HG03097 (cell line): ENCODE data around the gene RNF215.
"Not testable (repeated sequence)": the region's sequence is repeated elsewhere in the genome, so short reads cannot be mapped to it uniquely, and the experiment has no call there.

ENCODE experiments used
- ATAC-seq: cut with Tn5 transposase; IDR thresholded peaks from one replicate; pipeline ENCODE4 v1.9.1; 2021; ENCODE audit not compliant: unreplicated experiment, low FRiP score

Gene RNF215

GRCh38 chr22:30421695-30422480 lies 34.7 kb upstream of the RNF215 start:
- ATAC-seq = no peak

DNA sequence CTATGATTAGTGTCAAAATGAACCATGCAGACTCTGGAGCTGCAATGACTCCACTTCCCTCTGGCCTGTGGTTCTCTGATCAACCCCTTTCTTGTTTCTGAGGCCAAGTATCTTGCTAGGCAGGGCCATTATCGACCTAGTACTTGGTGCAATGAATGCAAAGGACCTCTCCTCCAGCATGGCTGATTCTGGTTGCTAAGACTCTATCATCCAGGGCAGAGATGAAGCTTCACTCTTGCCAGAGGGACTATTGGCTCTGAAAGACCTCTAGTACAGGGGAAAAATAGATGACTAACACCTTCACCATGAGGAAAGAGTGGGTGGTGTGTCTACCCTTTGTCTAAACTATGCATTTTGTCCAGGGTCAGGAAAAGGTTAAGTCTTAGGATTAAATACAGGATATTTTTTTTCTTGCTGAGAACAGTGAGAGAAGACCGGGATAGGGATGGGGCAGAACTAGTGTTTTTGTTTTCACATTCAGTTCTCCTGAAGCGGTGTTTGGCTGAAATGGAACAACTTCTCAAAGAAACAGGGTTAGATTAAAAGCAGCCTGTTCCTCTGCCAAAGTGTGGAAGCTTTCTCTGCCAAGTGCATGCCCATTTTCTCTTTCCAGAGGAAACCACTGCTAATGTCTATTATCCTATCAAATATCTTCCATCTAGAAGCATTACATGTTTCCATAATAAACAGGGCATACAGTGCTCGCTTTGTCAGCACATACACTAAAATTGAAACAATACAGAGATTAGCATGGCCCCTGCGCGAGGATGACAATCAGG lies 33.3 kb upstream of the RNF215 start:
- no peak for ATAC-seq

GRCh38 chr22:30416837-30417236 lies 29.6 kb upstream of the RNF215 start:
- no peak for ATAC-seq

DNA sequence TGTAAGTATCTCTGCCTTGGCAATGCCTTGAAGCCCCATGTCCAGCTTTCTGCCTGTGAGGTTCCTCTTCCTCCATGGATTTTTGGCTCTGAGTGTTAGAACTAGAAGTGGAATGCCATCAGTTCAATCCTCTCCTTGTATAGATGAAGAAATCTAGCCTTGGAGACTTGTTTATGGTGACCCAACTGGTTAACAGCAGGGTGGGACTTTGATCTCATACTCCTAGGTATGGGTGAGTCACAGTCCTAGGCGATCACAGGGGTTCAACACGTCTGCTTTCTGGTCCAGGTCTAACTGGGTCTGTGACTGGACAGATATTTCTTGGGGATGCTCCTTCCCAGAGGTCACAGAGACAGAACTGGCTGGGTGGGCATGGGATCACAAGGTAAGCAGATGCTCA lies 29.2 kb upstream of the RNF215 start:
- ATAC-seq = no peak

DNA sequence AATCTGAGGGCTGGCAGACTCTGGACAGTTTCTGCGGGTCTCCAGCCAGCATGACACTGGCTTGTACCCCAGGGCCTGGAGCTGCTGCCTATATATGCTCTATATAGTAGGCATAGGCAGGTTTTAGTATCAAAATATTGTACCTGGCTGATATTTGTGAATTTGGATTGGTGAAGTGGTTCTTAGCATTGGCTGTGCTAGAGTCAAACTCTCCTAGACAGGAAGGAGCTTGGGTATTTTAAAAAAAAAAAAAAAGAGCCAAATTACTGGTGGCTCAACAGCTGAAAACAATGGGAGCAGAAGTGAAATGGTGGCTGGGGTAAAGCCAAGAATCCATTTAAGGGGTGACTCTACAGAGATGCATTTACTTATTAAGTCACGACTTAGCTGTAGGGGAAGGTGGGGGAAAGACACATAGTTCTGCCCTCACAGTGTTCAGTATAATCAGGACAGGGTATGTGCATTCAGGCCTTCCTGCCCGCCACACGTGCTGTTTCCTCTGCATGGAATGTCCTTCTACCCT lies 27.4 kb upstream of the RNF215 start:
- no peak for ATAC-seq

DNA sequence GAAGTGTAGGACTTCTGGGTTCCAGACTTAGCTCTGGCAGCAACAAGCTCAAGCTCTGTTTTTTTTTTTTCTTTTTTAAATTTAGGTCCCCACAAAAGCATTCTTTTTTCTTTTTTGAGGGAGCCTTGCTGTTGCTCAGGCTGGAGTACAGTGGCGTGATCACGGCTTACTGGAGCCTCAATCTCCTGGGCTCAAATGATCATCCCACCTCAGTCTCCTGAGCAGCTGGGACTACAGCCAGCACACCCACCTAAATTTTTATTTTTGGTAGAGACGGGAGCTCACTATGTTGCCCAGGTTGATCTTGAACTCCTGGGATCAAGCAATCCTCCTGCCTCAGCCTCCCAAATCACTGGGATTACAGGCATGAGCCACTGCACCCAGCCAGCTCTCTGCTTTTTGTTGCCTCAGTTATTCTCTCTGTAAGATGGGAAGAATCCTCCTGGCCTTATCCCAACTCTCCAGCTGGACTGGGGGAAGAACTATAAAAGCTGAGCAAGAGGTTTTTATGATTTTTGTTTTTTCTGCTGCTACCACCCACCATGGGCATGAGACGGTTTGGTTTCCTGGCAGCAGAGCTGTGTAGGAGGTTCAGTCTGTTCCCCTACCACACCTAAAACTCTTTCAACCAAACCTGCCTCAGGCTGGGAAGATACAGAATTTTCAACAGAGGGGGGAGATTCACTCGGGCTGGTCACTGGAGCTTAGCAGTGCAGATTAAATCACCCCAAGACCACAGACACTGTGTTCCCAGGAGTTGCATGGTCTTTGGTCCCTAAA lies 26.7 kb upstream of the RNF215 start:
- no peak for ATAC-seq

DNA sequence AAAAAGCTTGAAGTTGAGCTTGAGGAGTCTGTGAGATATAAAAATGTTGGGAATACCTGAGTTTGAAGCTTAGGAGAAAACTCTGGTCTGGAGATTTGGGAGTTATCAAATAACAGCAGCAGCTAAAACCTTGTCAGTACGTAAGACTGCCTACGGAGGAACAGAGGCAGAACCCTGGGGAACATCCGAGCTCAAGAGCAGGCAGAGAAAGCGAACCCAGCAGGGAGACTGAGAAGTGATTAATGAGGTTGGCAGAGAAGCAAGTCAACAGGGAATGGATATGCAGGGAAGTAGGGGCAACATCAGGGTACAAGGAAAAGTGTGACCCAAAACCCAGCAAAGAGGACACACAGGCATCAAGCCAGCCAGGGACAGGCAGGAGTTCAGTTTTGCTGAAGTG lies 25.8 kb upstream of the RNF215 start:
- no peak for ATAC-seq

- no peak for ATAC-seq
Observed at GRCh38 chr22:30411780-30412179, 24.6 kb upstream of the RNF215 start.

- no peak for ATAC-seq
Observed at GRCh38 chr22:30408388-30409102, 21.3 kb upstream of the RNF215 start.

GRCh38 chr22:30406400-30406799 lies 19.2 kb upstream of the RNF215 start:
- ATAC-seq = no peak

DNA sequence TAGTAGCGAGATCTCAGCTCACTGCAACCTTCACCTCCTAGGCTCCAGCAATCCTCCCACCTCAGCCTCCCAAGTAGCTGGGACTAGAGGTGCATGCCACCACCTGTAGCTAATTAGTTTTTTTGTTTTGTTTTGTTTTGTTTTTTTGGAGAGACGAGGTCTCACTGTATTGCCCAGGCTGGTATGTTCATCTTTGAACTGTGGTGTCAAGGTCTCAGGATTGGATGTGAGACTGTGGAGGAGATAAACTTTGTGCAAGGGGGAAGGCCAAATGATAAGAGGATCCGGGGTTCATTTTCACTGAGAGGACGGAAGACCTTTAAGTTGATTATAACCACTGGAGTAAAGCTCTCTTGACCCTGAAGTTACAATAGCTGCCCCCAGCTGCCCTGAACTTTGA lies 18.5 kb upstream of the RNF215 start:
- no peak for ATAC-seq

DNA sequence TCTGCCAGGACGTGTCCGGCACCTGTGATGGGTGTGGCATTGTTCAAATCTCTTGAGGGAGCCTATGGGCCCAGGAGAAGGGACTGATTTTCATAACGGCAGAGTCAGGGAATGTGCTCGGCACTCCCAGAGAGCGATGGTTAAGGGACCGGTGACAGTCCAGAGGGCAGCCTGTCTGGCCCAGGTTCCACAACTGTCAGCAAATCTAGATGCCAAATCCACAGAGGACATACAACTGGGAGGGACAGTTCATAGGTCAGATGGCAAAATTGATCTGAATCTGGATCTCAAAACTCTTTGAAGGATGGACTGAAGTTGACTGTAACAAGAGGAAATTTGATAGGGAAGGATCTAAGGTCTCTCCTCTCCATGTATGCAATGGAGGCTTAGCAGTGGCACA lies 17.1 kb upstream of the RNF215 start:
- ATAC-seq = no peak

GRCh38 chr22:30402766-30403104 lies 15.5 kb upstream of the RNF215 start:
- not testable (repeated sequence) for ATAC-seq

GRCh38 chr22:30402028-30402765 lies 15.0 kb upstream of the RNF215 start:
- no peak for ATAC-seq

DNA sequence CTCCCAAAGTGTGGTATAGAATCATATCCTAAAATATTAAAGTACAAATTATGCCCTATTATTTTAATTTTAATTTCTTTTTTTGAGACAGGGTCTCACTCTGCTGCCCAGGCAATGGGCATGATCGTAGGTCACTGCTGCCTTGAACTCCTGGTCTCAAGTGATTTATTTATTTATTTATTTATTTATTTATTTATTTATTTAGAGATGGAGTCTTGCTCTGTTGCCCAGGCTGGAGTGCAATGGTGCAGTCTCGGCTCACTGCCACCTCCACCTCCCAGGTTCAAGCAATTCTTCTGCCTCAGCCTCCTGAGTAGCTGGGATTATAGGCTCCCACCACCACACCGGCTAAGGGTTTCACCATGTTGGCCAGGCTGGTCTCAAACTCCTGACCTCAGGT lies 13.8 kb upstream of the RNF215 start:
- ATAC-seq = not testable (repeated sequence)

DNA sequence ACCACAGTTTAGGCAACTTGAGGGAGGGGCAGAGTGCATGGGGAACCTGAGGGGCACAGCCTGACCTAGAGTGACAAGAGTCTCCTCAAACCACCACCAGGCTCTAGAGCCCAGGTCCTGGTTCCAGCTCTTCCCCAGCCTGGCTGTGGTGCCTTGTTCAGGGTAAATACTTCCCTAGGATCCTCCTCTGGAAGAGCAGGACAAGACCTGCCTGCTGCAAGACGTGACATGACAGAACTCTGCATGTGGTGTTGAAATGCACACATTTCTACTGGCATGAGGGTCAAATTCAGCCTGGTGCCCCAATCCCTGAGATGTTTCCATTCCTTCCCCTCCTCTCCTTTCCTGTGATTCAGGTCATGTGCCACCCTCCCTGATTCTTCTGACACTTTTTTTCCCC lies 12.9 kb upstream of the RNF215 start:
- ATAC-seq = no peak

- ATAC-seq = no peak
Observed at GRCh38 chr22:30399718-30400117, 12.5 kb upstream of the RNF215 start.

DNA sequence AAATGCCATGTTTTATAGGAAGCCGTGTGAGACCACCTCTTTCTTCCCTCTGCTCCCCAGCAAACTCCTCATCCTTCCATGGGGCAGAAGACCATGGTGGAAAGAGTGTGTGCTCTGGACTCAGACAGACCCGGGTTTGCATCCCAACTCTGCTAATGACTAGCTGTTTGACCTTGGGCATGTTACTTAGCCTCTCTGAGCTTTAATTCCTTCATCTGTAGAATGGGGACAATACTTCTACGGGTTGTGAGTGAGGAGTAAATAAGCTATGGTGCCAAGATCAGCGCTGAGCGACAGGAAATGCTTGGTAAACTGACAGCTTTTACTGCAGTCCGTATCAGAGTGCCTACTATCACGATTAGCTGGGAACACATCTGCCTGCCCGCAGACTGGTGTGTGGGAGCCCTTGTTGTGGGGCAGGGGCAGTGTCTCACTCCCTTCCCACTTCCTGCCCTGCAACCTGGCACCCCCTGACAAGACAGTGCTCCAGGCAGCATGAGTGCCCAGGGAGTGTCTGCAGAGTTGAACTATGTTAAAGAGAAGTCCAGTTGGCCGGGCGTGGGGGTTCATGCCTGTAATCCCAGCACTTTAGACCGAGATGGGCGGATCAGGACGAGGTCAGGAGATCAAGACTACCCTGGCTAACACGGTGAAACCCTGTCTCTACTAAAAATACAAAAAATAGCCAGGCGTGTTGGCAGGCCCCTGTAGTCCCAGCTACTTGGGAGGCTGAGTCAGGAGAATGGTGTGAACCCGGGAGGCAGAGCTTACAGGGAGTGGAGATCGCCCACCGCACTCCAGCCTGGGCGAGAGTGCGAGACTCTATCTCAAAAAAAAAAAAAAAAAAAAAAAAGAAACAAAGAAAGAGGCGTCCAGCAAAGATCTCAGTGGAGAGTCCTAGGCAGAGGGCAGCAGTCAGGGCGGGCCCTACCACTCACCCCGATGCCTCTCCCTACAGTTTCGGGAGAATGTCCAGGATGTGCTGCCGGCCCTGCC lies 11.8 kb upstream of the RNF215 start:
- no peak for ATAC-seq
